Lower leg skin (tissue), 3 donors: ENCODE measurements around the gene FAU.

Experiments used
- POLR2A ChIP-seq, 2 donors: fragments of 450-650 bp; IDR thresholded peaks; one replicate each; pipeline ENCODE4 v1.6.1; 2016 to 2017; ENCODE audit warnings: antibody characterized with exemption in 2 of 2, mild to moderate bottlenecking in 1 of 2, moderate library complexity in 1 of 2
- TF ChIP-seq, protein P1 (sequence below), 3 donors: fragments of 450-650 bp; IDR thresholded peaks; one replicate each; pipeline ENCODE4 v1.5.1; 2016; ENCODE audit warnings: antibody characterized with exemption in 3 of 3, mild to moderate bottlenecking in 3 of 3, moderate library complexity in 2 of 3

DNA sequence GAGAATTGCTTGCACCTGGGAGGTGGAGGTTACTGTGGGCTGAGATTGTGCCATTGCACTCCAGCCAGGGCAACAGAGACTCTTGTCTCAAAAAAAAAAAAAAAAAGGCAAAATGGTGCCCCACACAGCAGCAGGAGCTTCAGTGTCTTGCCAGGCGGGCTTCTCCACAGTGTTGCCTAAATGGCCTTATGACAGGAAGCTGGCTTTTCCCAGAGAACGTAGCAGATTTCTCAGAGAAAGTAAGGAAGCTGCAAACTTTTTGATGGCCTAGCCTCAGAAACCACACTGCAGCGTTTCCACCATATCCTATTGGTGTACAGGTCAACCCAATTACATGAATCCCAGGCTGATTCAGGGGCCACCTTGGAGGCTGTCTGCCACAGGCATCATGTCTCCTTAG lies 35.4 kb upstream of the FAU start:
- TF ChIP-seq POLR2A (IDR thresholded peaks at IDR 0.05) = no peak
- TF ChIP-seq, protein P1, sequence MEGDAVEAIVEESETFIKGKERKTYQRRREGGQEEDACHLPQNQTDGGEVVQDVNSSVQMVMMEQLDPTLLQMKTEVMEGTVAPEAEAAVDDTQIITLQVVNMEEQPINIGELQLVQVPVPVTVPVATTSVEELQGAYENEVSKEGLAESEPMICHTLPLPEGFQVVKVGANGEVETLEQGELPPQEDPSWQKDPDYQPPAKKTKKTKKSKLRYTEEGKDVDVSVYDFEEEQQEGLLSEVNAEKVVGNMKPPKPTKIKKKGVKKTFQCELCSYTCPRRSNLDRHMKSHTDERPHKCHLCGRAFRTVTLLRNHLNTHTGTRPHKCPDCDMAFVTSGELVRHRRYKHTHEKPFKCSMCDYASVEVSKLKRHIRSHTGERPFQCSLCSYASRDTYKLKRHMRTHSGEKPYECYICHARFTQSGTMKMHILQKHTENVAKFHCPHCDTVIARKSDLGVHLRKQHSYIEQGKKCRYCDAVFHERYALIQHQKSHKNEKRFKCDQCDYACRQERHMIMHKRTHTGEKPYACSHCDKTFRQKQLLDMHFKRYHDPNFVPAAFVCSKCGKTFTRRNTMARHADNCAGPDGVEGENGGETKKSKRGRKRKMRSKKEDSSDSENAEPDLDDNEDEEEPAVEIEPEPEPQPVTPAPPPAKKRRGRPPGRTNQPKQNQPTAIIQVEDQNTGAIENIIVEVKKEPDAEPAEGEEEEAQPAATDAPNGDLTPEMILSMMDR (IDR thresholded peaks at IDR 0.05) = no peak
